ENCODE measurements around the gene CDC40.

GRCh38 chr6:110255211-110255750 is 75.1 kb downstream of the CDC40 start:
- no peak for TF ChIP-seq CTCF (IDR thresholded peaks at IDR 0.05 in 4 of 5, conservative IDR thresholded peaks at IDR 0.05 in 1 of 5)
- TF ChIP-seq POLR2A (IDR thresholded peaks at IDR 0.05), result no peak
